ENCODE data around the gene RGS4. TPM values are rescaled to one million over a fixed set of nuclear protein-coding genes. Genes with fewer than 3 reads are reported as not detected.
A peak's percentile ranks its signal among the peaks of the same experiment; 100 is the strongest.

Gene RGS4
- total RNA-seq, 1 experiment from 2014 or later, result not detected

DNA sequence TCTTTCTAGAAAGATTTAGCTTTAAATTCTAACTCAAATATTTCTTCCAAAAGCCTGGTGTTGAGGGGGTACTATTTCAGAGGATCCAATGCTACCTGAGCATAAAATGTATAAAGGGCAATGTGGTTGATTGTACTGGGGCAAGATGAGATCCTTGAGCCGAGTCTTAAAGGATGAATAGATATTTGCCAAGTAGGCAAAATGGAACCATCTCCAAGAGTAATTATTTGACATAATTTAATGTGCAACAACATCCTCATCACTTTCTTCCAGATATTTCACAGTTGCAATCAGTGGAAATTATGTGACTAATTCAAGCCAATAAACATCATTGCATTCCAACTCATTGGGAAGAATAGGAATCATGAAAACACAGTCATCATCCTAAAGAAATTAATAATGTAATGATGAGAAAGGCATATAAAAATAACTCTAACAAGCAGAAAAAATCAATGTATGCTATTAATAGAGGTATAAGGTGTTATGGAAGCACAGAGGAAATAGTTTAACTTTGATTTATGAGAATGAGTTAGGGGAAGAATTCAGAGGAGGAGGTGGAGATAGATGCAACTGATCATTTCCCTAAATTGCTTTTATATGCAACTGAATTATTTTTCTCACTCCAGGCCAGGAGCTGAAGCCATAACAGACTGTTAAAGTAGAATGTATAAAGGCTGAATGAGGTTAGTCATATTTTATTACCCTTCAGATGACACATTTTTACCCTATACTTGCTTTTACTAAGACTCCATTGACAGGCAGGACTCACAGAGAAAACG, 30.0 kb upstream of the RGS4 start:
- Histone ChIP-seq H3K36me3 (ENCODE audit: low read depth) (no peaks in the 10 kb centered on the region), H3F3A (ENCODE audit: insufficient read depth, low read depth) (peaks cover 25% of the 10 kb centered on the region), H3K9me2 (ENCODE audit: insufficient read depth) (no peaks in the 10 kb centered on the region; the same call in 1 of the 2 replicates), H3K4me2 (no peak overlapping the region), H4K20me1 (ENCODE audit: insufficient read depth) (no peaks in the 10 kb centered on the region), H3K9me3 (ENCODE audit: insufficient read depth, low read depth) (no peaks in the 10 kb centered on the region; the same call in 1 of the 2 replicates), H3K79me2 (ENCODE audit: low read depth) (no peaks in the 10 kb centered on the region), H2AFZ (no peak overlapping the region), H3K4me1 (replicated peaks; ENCODE audit: insufficient read depth) (peaks cover 23% of the 10 kb centered on the region), H3K27me3 (ENCODE audit: insufficient read depth, low read depth) (no peaks in the 10 kb centered on the region), H3K4me3 (no peak overlapping the region), H3K27ac (no peak overlapping the region)
- no peak for DNase-seq
- intact Hi-C loops (cut with micrococcal nuclease; ENCODE audit: unreplicated experiment), result loop anchor here (5.0 kb wide), 1 partner anchor 132 kb away; no protein-coding TSS in a partner anchor
- ChIA-PET CTCF (no interaction called here), POLR2A (ENCODE audit: unreplicated experiment) (no interaction called here)
- BruUV-seq (replicated peaks), result no TSS peak
- TF ChIP-seq EZH2 (IDR thresholded peaks at IDR 0.05; ENCODE audit: low read depth), result no peak
- TF ChIP-seq, protein P1, sequence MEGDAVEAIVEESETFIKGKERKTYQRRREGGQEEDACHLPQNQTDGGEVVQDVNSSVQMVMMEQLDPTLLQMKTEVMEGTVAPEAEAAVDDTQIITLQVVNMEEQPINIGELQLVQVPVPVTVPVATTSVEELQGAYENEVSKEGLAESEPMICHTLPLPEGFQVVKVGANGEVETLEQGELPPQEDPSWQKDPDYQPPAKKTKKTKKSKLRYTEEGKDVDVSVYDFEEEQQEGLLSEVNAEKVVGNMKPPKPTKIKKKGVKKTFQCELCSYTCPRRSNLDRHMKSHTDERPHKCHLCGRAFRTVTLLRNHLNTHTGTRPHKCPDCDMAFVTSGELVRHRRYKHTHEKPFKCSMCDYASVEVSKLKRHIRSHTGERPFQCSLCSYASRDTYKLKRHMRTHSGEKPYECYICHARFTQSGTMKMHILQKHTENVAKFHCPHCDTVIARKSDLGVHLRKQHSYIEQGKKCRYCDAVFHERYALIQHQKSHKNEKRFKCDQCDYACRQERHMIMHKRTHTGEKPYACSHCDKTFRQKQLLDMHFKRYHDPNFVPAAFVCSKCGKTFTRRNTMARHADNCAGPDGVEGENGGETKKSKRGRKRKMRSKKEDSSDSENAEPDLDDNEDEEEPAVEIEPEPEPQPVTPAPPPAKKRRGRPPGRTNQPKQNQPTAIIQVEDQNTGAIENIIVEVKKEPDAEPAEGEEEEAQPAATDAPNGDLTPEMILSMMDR (conservative IDR thresholded peaks at IDR 0.05), result no peak

DNA sequence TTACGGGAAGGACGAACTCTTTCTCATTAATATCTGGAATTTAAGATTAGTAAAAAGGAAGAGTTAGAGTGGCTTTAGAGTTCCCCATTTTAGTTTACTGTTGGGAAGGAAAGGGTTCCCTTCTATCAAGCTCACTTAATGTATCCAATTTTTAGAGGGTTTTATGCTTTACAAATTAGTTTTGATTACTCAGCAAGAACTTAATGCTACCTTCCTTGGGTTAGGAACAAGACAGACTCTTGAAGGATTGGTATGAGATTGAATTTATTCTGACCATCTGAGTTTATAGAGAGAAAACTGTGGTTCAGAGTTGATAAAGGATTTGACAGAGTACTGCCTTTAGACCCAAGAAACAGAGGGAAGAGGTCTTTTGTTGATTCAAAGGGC, 29.5 kb upstream of the RGS4 start:
- no peak for DNase-seq
- H3F3A ChIP-seq (ENCODE audit: insufficient read depth, low read depth), result peaks cover 25% of the 10 kb centered on the region
- no peaks in the 10 kb centered on the region for H3K9me3 ChIP-seq (ENCODE audit: insufficient read depth, low read depth)
- CTCF ChIA-PET, result no interaction called here
- H3K27ac ChIP-seq, result no peak overlapping the region
- H3K4me1 ChIP-seq (replicated peaks; ENCODE audit: insufficient read depth), result peaks cover 22% of the 10 kb centered on the region
- no peaks in the 10 kb centered on the region for H3K27me3 ChIP-seq (ENCODE audit: insufficient read depth, low read depth)
- POLR2A ChIA-PET (ENCODE audit: unreplicated experiment), result no interaction called here
- H2AFZ ChIP-seq, result peak overlapping the region; percentile 41; the same call in 1 of the 2 replicates
- no peak overlapping the region for H3K4me3 ChIP-seq
- no peaks in the 10 kb centered on the region for H3K36me3 ChIP-seq (ENCODE audit: low read depth)
- H3K79me2 ChIP-seq (ENCODE audit: low read depth), result no peaks in the 10 kb centered on the region
- TF ChIP-seq, protein P1 (conservative IDR thresholded peaks at IDR 0.05), result no peak
- no peak for TF ChIP-seq EZH2 (IDR thresholded peaks at IDR 0.05; ENCODE audit: low read depth)
- intact Hi-C loops (cut with micrococcal nuclease; ENCODE audit: unreplicated experiment), result loop anchor here (5.0 kb wide), 1 partner anchor 132 kb away; no protein-coding TSS in a partner anchor
- no TSS peak for BruUV-seq (replicated peaks)
- no peaks in the 10 kb centered on the region; the same call in 1 of the 2 replicates for H3K9me2 ChIP-seq (ENCODE audit: insufficient read depth)
- H3K4me2 ChIP-seq, result no peak overlapping the region
- H4K20me1 ChIP-seq (ENCODE audit: insufficient read depth), result no peaks in the 10 kb centered on the region

DNA sequence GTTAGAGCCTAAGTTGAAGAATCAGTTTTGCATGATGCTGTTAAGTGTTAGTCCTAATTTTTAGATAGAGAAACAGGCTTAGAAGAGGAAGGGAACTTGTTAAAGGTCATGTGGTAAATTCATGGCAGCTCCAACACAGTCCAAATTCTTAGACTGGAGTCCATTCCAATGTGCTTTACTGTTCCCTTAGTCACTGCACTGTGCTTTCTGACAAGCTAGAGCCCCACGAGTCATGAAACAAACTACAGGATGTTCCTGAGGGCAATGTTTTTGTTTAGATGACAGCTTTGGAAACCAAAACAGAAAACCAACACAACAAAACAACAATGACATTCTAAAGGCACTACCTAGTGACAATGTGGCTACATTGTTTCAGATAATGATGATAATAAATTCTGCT, 23.1 kb upstream of the RGS4 start:
- ChIA-PET POLR2A (ENCODE audit: unreplicated experiment) (no interaction called here), CTCF (no interaction called here)
- H3K4me3 ChIP-seq, result no peak overlapping the region
- no peak overlapping the region for H3K4me2 ChIP-seq
- H3K79me2 ChIP-seq (ENCODE audit: low read depth), result no peaks in the 10 kb centered on the region
- no peak overlapping the region for H2AFZ ChIP-seq
- no peaks in the 10 kb centered on the region for H3K27me3 ChIP-seq (ENCODE audit: insufficient read depth, low read depth)
- no peak overlapping the region for H3K27ac ChIP-seq
- H4K20me1 ChIP-seq (ENCODE audit: insufficient read depth), result no peaks in the 10 kb centered on the region
- H3K9me2 ChIP-seq (ENCODE audit: insufficient read depth), result no peaks in the 10 kb centered on the region
- intact Hi-C loops (cut with micrococcal nuclease; ENCODE audit: unreplicated experiment), result no loop called here
- BruUV-seq (replicated peaks), result no TSS peak
- no peaks in the 10 kb centered on the region for H3K4me1 ChIP-seq (replicated peaks; ENCODE audit: insufficient read depth)
- no peaks in the 10 kb centered on the region for H3K36me3 ChIP-seq (ENCODE audit: low read depth)
- no peak for DNase-seq
- H3K9me3 ChIP-seq (ENCODE audit: insufficient read depth, low read depth), result no peaks in the 10 kb centered on the region
- H3F3A ChIP-seq (ENCODE audit: insufficient read depth, low read depth), result no peaks in the 10 kb centered on the region
- TF ChIP-seq EZH2 (IDR thresholded peaks at IDR 0.05; ENCODE audit: low read depth), result no peak
